Gastrocnemius medialis (tissue), 4 donors: ENCODE data around the gene RAD51B.

Experiments used
- POLR2A ChIP-seq, 2 donors: fragments of 450-650 bp; IDR thresholded peaks; one replicate each; pipeline ENCODE4 v1.6.1; 2017; ENCODE audit warnings: antibody characterized with exemption in 2 of 2, mild to moderate bottlenecking in 2 of 2, moderate library complexity in 2 of 2
- TF ChIP-seq, protein P1 (sequence below), 5 experiments: fragments of 450-650 bp in 3 of 5; fragments of 200-600 bp in 2 of 5; sonication (generic) in 2 of 5; IDR thresholded peaks in 4 of 5; conservative IDR thresholded peaks in 1 of 5; 1 replicate in 4 of 5; 2 replicates in 1 of 5; pipeline ENCODE4 v1.5.1; 2016 to 2019; ENCODE audit warnings: antibody characterized with exemption in 5 of 5, mild to moderate bottlenecking in 3 of 5, moderate library complexity in 3 of 5

DNA sequence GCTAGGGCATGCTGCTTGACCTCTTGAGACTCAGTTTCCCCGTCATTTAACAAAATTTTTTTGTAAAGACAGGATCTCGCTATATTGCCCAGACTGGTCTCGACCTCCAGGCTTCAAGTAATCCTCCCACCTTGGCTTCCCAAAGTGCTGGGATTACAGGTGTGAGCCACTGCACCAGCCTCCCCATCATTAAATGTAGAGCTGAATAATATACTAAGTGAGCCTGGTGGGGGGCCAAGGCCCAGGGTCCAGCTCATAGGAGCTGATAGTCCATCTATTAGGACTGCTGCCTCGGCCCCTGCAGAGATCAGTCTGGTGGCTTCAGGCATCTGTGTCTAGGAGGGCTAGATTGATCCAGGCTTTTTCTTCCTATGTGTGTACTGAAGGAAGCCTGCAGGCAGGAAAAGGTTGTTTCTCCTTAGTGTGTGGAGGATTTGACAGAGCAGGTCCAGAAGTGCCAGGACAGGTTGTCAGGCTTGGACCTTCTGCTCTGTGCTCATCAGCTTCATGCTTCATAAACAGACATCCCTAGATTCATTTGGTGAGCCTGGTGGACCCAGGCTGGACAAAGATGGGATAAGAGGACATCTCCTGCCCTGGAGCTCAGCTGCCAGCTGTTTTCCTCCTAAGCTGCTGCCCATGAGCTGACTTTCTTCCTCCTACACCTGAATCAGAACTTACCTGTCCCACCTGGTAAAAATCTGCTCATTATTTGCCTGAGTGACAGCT is 837.9 kb downstream of the RAD51B start:
- TF ChIP-seq, protein P1, sequence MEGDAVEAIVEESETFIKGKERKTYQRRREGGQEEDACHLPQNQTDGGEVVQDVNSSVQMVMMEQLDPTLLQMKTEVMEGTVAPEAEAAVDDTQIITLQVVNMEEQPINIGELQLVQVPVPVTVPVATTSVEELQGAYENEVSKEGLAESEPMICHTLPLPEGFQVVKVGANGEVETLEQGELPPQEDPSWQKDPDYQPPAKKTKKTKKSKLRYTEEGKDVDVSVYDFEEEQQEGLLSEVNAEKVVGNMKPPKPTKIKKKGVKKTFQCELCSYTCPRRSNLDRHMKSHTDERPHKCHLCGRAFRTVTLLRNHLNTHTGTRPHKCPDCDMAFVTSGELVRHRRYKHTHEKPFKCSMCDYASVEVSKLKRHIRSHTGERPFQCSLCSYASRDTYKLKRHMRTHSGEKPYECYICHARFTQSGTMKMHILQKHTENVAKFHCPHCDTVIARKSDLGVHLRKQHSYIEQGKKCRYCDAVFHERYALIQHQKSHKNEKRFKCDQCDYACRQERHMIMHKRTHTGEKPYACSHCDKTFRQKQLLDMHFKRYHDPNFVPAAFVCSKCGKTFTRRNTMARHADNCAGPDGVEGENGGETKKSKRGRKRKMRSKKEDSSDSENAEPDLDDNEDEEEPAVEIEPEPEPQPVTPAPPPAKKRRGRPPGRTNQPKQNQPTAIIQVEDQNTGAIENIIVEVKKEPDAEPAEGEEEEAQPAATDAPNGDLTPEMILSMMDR (IDR thresholded peaks at IDR 0.05 in 4 of 5, conservative IDR thresholded peaks at IDR 0.05 in 1 of 5) = no peak
- TF ChIP-seq POLR2A (IDR thresholded peaks at IDR 0.05) = no peak
